Measurements from ENCODE around the gene POLR2A. TPM values are rescaled to one million over a fixed set of nuclear protein-coding genes. Genes with fewer than 3 reads are reported as not detected.

Gene POLR2A
- total RNA-seq, 2 donors from 2014 or later: 79.7 to 217 TPM

- no peak overlapping the region for H3K4me3 ChIP-seq
- peaks cover 22% of the 10 kb centered on the region for H3K4me1 ChIP-seq (replicated peaks)
- WGBS: 53% methylated on average over 15 of the region's 15 CpGs
- TF ChIP-seq POLR2A (IDR thresholded peaks at IDR 0.05) (no peak), POLR2AphosphoS5 (IDR thresholded peaks at IDR 0.05) (no peak), CTCF (IDR thresholded peaks at IDR 0.05) (no peak)
- no peak for DNase-seq (ENCODE audit: low spot score)
- intact Hi-C loops (cut with DNase I): loop anchor here (5.0 kb wide), 2 partner anchors 39 to 74 kb away; partner anchors contain the start of genes FGF11, TMEM102 and TMEM256
- H3K27me3 ChIP-seq (replicated peaks; ENCODE audit: insufficient read depth): no peaks in the 10 kb centered on the region
- H3K36me3 ChIP-seq: no peaks in the 10 kb centered on the region
- H3K9me3 ChIP-seq: no peaks in the 10 kb centered on the region
- peak overlapping the region; percentile 100 for H3K27ac ChIP-seq
These were observed 8.3 kb upstream of the POLR2A start for GRCh38 chr17:7475764-7476422.

GRCh38 chr17:7476494-7476893 lies 7.7 kb upstream of the POLR2A start:
- H3K4me1 ChIP-seq (replicated peaks): peaks cover 22% of the 10 kb centered on the region
- DNase-seq (ENCODE audit: low spot score): no peak
- H3K9me3 ChIP-seq: no peaks in the 10 kb centered on the region

GRCh38 chr17:7476951-7477350 lies 7.2 kb upstream of the POLR2A start:
- no peaks in the 10 kb centered on the region for H3K9me3 ChIP-seq
- H3K36me3 ChIP-seq: no peaks in the 10 kb centered on the region
- H3K4me1 ChIP-seq (replicated peaks): peaks cover 22% of the 10 kb centered on the region
- no peak for DNase-seq (ENCODE audit: low spot score)
- intact Hi-C loops (cut with DNase I): loop anchor here (5.0 kb wide), 2 partner anchors 40 to 75 kb away; partner anchors contain the start of genes FGF11, TMEM102 and TMEM256
- 64% methylated on average over 5 of the region's 5 CpGs for WGBS
- peak overlapping the region; percentile 100 for H3K27ac ChIP-seq
- TF ChIP-seq CTCF (IDR thresholded peaks at IDR 0.05) (no peak), POLR2A (IDR thresholded peaks at IDR 0.05) (no peak), POLR2AphosphoS5 (IDR thresholded peaks at IDR 0.05) (no peak)
- no peaks in the 10 kb centered on the region for H3K27me3 ChIP-seq (replicated peaks; ENCODE audit: insufficient read depth)
- peak overlapping the region in 1 of 2 donors; percentile 100 for H3K4me3 ChIP-seq

More at GRCh38 chr17:7476494-7476893, 7.7 kb upstream of the POLR2A start:
- no peak overlapping the region for H3K4me3 ChIP-seq
- peak overlapping the region; percentile 100 for H3K27ac ChIP-seq
- 20% methylated on average over 3 of the region's 3 CpGs for WGBS
- intact Hi-C loops (cut with DNase I): loop anchor here (5.0 kb wide), 2 partner anchors 39 to 74 kb away; partner anchors contain the start of genes FGF11, TMEM102 and TMEM256
- no peaks in the 10 kb centered on the region for H3K27me3 ChIP-seq (replicated peaks; ENCODE audit: insufficient read depth)
- TF ChIP-seq POLR2A (IDR thresholded peaks at IDR 0.05) (no peak), POLR2AphosphoS5 (IDR thresholded peaks at IDR 0.05) (peak; percentile 52)
- H3K36me3 ChIP-seq: no peaks in the 10 kb centered on the region

- TF ChIP-seq POLR2AphosphoS5 (IDR thresholded peaks at IDR 0.05): peak; percentile 11
- peak; percentile 8 for TF ChIP-seq POLR2A (IDR thresholded peaks at IDR 0.05)
- TF ChIP-seq CTCF (IDR thresholded peaks at IDR 0.05): no peak
- Histone ChIP-seq H3K36me3 (no peaks in the 10 kb centered on the region), H3K4me1 (replicated peaks) (peaks cover 22% of the 10 kb centered on the region), H3K27ac (peak overlapping the region; percentile 100), H3K4me3 (peak overlapping the region; percentile 100), H3K9me3 (no peaks in the 10 kb centered on the region), H3K27me3 (replicated peaks; ENCODE audit: insufficient read depth) (no peaks in the 10 kb centered on the region)
- 9% methylated on average over 26 of the region's 26 CpGs for whole genome bisulfite sequencing
- DNase-seq (ENCODE audit: low spot score): no peak
- intact Hi-C loops (cut with DNase I): loop anchor here (5.0 kb wide), 2 partner anchors 40 to 75 kb away; partner anchors contain the start of genes FGF11, TMEM102 and TMEM256
These were observed 6.5 kb upstream of the POLR2A start for GRCh38 chr17:7477392-7478275.
